HG02884 (cell line): ENCODE results near the gene MRM2.

ENCODE experiments used
- ATAC-seq: cut with Tn5 transposase; IDR thresholded peaks from one replicate; pipeline ENCODE4 v1.9.1; 2021; ENCODE audit warnings: mild to moderate bottlenecking, moderate library complexity; ENCODE audit not compliant: unreplicated experiment

Gene MRM2

DNA sequence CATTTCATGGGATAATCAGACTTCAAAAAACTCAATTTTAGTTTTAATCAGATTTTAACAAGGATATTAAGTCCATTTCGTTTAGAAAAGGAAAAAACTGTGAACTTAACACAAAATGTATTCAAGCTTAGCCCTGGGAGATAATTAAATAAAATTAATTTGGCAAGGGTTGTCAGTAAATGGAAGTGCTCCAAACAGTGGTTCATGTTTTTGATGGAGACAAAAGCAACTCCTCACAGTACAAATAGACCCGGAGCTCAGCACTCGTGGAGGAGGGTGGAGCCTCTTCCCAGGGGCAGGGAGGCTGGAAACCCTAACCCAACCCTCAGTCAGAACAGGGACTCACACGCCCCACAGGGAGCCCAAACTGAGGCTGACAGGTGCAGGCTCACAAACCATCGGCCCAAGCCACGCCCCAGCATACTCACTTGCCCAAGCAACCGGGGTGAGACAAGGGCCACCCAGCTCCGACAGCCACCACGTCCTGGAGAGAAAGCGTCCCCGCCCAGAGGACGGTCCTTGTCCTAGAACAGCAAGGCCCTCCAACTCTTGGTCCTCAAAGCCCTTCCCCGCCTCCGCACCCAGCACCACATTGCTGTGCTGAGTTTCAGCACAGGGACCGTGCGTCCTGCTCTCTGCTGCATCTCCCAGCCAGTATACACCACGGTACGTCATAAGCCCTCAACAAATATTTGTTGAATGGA lies 49.0 kb downstream of the MRM2 start:
- no peak for ATAC-seq

- no peak for ATAC-seq
Measured at GRCh38 chr7:2191016-2191415, 51.0 kb downstream of the MRM2 start.

DNA sequence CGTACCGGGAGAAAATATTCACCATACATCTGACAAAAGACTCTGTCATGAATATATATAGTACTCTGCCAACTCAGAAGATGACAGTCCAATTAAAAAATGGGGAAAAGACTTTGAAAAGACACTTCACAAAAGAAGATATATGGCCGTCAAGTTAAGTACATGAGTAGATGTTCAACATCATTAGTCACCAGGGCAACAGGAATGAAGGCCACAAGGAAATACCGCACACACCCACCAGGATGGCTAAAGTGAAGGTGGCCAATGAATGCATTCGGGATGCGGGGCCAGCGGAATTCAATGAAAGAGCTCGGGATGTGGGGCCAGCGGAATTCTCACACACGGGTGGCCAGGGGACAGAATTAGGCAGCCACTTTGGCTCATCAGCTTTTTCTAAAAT lies 51.5 kb downstream of the MRM2 start:
- ATAC-seq, result no peak

GRCh38 chr7:2186166-2186565 lies 55.8 kb downstream of the MRM2 start:
- no peak for ATAC-seq

DNA sequence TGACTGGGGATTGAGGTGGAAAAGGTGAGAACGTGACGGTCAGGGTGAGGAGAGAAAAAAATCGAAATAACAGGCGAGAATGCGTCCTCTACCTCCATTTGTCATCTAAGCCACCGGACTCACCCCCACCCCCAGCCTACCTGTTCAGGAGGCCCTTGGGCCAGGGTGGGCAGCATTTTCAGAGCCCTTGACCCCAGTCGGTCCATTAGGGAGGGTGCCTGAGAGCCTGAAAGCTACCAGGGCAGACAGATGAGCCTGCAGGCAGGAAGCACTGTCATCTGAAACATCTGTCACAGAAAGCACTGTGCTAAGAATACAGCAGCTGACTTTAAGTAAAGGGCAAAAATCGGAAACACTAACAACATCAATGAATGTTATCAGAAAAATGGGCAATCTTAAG lies 56.3 kb downstream of the MRM2 start:
- ATAC-seq, result no peak
